GM18909 (cell line): Measurements from ENCODE around the gene BSND.

Experiments used
- ATAC-seq: cut with Tn5 transposase; IDR thresholded peaks from one replicate; pipeline ENCODE4 v1.9.1; 2021; ENCODE audit warnings: mild to moderate bottlenecking; ENCODE audit not compliant: unreplicated experiment, poor library complexity

The BSND gene

GRCh38 chr1:54990916-54991315 is 7.8 kb upstream of the BSND start:
- no peak for ATAC-seq

- no peak for ATAC-seq
These were observed 6.8 kb upstream of the BSND start for GRCh38 chr1:54991939-54992338.

GRCh38 chr1:54993140-54993539 is 5.6 kb upstream of the BSND start:
- ATAC-seq = no peak

- ATAC-seq = no peak
These were observed 4.3 kb upstream of the BSND start for GRCh38 chr1:54994355-54994990.

GRCh38 chr1:54995013-54995760 is 3.5 kb upstream of the BSND start:
- no peak for ATAC-seq

GRCh38 chr1:54995835-54996234 is 2.9 kb upstream of the BSND start:
- no peak for ATAC-seq

GRCh38 chr1:54996359-54996868 is 2.3 kb upstream of the BSND start:
- peak; percentile 66 for ATAC-seq

GRCh38 chr1:54996869-54997710 is 1.6 kb upstream of the BSND start:
- ATAC-seq = no peak

- ATAC-seq = no peak
These were observed 1.1 kb upstream of the BSND start for GRCh38 chr1:54997711-54997986.

- ATAC-seq = no peak
These were observed 633 bp upstream of the BSND start for GRCh38 chr1:54998100-54998499.

GRCh38 chr1:55000110-55001085 is 1.7 kb downstream of the BSND start:
- ATAC-seq = no peak

GRCh38 chr1:55001311-55001710 is 2.6 kb downstream of the BSND start:
- ATAC-seq = no peak

- no peak for ATAC-seq
These were observed 4.0 kb downstream of the BSND start for GRCh38 chr1:55002686-55003085.

- ATAC-seq = no peak
These were observed 6.8 kb downstream of the BSND start for GRCh38 chr1:55005351-55006140.

- no peak for ATAC-seq
These were observed 8.2 kb downstream of the BSND start for GRCh38 chr1:55006931-55007330.

GRCh38 chr1:55007625-55008024 is 8.9 kb downstream of the BSND start:
- no peak for ATAC-seq

- no peak for ATAC-seq
These were observed 11.6 kb downstream of the BSND start for GRCh38 chr1:55010194-55010886.

- ATAC-seq = no peak
These were observed 12.1 kb downstream of the BSND start for GRCh38 chr1:55010887-55011217.

- no peak for ATAC-seq
These were observed 13.9 kb downstream of the BSND start for GRCh38 chr1:55012661-55013060.
